GM10266 (cell line): ENCODE data around the gene MAML2.

Experiments
- DNase-seq: peaks from one replicate; pipeline ENCODE4 v3.0.0; 2012; ENCODE audit errors: extremely low spot score
- CTCF ChIP-seq: IDR thresholded peaks from 2 replicates; pipeline ENCODE4 v1.5.1; 2012; ENCODE audit warnings: mild to moderate bottlenecking, low read depth; ENCODE audit not compliant: control insufficient read depth, insufficient read depth; ENCODE audit errors: missing control alignments

The MAML2 gene

GRCh38 chr11:96303980-96304379 is 39.0 kb downstream of the MAML2 start:
- no peak for DNase-seq
- no peak for TF ChIP-seq CTCF

GRCh38 chr11:96303064-96303463 is 39.9 kb downstream of the MAML2 start:
- no peak for TF ChIP-seq CTCF
- DNase-seq, result no peak

GRCh38 chr11:96301818-96302217 is 41.2 kb downstream of the MAML2 start:
- no peak for TF ChIP-seq CTCF
- DNase-seq, result no peak

GRCh38 chr11:96299155-96299888 is 43.7 kb downstream of the MAML2 start:
- TF ChIP-seq CTCF, result no peak
- no peak for DNase-seq

- DNase-seq, result no peak
- no peak for TF ChIP-seq CTCF
Observed at GRCh38 chr11:96295369-96295768, 47.6 kb downstream of the MAML2 start.

- TF ChIP-seq CTCF, result no peak
- no peak for DNase-seq
Observed at GRCh38 chr11:96294289-96294688, 48.7 kb downstream of the MAML2 start.

GRCh38 chr11:96293598-96294021 is 49.4 kb downstream of the MAML2 start:
- TF ChIP-seq CTCF, result no peak
- DNase-seq, result peak; percentile 28
